HK-2 (cell line): Measurements from ENCODE around the gene TUBA4B.
A peak's percentile ranks its signal among the peaks of the same experiment; 100 is the strongest.
"Not testable (repeated sequence)": the region's sequence is repeated elsewhere in the genome, so short reads cannot be mapped to it uniquely, and the experiment has no call there.

Experiments used
- DNase-seq: peaks from one replicate; pipeline ENCODE4 v3.0.0-alpha.2; 2018; ENCODE audit not compliant: unreplicated experiment

Gene TUBA4B

DNA sequence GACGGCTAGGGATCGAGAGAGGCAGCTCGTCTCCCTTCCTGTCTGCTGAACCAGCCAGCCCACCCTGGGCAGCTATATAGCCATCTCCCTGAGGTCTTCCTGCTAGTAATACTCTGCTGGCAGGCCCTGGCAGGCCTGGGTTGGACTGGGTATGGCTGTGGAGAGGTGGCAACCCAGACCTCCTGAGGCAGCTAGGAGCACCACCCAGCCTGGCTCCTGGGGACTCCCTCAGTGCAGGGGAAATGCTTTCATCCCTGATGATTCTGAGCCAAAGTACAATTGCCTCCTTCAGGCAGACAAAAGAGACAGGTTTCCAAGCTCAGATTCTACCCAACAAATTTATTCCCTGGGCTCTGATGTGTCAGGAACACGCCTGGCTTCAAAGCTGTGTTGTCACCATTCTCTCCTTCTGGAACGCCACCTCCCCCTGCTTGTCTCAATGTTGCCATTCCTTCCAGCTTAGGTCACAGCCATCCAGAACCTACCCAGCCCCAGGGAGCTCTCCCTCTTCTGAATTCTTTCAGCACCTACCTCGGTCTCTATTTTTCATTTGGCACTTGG, 21.4 kb downstream of the TUBA4B start:
- DNase-seq = peak; percentile 83

- DNase-seq = peak; percentile 89
Observed at GRCh38 chr2:219277703-219278654, 24.9 kb downstream of the TUBA4B start.

DNA sequence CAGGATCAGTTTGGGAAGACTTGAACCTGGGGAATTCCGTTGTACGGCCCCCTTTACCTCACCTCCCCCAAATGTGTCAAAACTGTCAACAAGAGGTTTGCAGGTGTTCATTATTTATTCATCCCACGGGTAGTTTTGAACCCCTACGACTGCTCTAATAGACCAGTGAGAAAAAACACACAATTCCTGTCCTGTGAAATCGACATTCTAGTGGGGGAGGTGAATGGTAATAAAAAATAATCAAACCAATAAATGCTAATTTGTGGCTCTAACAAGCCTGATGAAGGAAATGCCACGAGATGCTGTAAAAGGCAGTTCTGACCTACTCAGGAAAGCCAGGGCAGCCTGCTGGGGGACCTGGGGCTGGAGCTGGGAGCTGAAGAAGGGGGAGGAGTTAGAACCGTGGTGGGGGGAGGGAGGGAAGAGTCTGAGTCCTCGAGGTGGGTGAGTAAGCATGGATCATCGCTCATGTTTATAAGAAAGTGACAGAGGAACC, 25.7 kb downstream of the TUBA4B start:
- DNase-seq = no peak

DNA sequence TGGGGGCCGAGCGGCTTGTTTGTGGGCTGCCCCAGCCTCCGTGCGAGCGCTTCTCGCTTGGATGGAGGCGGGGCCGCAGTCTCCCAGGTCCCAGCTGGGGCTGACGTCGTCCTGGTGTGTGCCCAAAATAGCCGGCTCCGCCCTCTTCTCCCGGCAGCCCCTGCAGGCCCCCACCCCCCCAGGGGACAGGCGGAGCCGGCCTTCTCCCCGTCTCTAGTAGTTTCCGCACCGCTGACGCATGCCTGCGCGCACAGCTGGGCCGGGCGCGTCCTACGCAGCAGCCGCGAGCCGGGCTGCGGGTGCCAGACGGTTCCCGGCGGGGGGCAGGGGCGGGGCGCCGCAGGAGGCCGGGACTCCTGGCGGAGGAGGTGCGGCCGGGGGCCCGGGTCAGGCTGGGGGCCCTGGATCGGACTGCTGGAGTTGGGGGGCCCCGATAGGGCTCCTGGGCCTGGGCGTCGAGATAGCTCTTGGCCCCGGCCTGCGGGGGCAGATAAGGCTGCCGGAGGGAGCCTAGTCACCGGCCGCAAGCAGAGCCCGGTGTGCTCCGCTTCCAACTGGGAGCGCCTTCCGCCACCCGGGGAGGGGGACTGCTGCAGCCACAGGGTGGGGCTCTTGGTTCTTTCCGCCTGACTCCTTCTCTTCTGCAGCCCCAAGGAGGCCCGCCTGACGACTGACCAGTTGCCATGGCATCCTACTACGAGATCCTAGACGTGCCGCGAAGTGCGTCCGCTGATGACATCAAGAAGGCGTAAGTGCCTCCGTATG, 26.3 kb downstream of the TUBA4B start, which contains the start of gene DNAJB2:
Gene DNAJB2, plus strand, starts transcription at position 216 of the 765 bp plus-strand sequence. Its CDS starts 468 bp downstream, at position 684.
- peak; percentile 99 for DNase-seq

DNA sequence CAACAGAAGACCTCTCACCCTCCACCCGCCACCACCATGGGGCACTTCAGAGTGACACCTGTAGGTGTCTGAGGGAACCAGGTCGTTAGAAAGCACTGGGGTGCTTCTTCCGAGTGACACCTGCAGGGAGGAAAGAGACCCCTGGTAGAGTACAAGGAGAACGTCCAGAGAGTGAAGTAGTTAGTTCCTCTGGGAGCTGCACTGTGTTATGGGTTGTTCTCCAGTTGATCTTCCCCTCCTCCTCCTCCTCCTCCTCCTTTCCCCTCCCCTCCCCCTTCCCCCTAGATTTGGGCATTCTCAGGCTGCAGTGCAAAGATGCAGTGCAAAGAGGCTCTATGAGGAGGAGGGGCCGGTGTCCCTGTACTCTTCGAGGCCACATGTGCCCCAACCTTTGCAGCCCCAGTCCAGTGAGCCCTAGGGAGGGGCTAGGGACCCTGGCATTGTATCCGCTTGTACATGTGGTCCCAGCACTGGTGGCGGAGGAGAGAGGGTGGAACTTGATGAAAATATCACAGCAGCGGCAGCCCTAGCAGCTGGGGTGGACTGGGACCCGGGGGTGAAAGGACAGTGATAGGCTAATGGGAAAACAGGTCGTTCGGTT, 27.0 kb downstream of the TUBA4B start:
- DNase-seq = no peak

DNA sequence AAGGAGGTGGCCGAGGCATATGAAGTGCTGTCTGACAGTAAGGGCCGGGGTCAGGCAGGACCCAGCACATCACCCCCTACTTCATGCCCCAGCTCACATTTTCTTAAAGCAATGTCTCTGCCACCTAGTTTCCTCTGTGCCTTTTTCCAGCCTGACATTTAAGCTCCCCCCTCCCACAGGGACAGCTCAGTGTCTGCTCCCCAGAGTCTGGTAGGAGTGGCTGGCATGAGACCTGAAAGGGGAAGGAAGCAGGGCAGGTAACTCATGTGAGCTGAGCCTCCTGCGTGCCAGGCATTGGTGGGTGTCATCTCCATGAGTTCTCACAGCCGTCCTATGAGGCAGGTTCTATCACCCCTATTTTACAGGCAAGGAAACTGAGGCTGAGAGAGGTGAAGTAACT, 27.6 kb downstream of the TUBA4B start:
- no peak for DNase-seq

- no peak for DNase-seq
Observed at GRCh38 chr2:219281588-219281987, 28.5 kb downstream of the TUBA4B start.

- no peak for DNase-seq
Observed at GRCh38 chr2:219282375-219282774, 29.3 kb downstream of the TUBA4B start.

GRCh38 chr2:219282943-219283581, 30.0 kb downstream of the TUBA4B start:
- DNase-seq = no peak

- DNase-seq = no peak
Observed at GRCh38 chr2:219284501-219285372, 31.7 kb downstream of the TUBA4B start.

- DNase-seq = no peak
Observed at GRCh38 chr2:219285373-219285735, 32.3 kb downstream of the TUBA4B start.

GRCh38 chr2:219285894-219286425, 32.9 kb downstream of the TUBA4B start:
- no peak for DNase-seq

GRCh38 chr2:219286436-219287115, 33.5 kb downstream of the TUBA4B start:
- DNase-seq = no peak

GRCh38 chr2:219287116-219287440, 34.0 kb downstream of the TUBA4B start:
- DNase-seq = not testable (repeated sequence)

GRCh38 chr2:219287580-219288265, 34.7 kb downstream of the TUBA4B start:
- no peak for DNase-seq

DNA sequence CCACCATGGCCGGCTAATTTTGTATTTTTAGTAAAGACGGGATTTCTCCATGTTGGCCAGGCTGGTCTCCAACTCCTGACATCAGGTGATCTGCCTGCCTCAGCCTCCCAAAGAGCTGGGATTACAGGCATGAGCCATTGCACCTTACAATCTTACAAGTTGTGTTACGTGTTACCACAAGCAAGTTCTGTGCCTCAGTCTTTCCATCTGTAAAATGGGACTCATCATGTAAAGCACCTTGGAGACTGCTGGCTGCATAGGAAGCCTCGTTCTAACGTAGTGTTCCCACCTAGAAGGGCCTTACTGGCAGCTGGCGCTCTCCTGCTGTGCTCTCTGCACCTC, 36.1 kb downstream of the TUBA4B start:
- DNase-seq = no peak

DNA sequence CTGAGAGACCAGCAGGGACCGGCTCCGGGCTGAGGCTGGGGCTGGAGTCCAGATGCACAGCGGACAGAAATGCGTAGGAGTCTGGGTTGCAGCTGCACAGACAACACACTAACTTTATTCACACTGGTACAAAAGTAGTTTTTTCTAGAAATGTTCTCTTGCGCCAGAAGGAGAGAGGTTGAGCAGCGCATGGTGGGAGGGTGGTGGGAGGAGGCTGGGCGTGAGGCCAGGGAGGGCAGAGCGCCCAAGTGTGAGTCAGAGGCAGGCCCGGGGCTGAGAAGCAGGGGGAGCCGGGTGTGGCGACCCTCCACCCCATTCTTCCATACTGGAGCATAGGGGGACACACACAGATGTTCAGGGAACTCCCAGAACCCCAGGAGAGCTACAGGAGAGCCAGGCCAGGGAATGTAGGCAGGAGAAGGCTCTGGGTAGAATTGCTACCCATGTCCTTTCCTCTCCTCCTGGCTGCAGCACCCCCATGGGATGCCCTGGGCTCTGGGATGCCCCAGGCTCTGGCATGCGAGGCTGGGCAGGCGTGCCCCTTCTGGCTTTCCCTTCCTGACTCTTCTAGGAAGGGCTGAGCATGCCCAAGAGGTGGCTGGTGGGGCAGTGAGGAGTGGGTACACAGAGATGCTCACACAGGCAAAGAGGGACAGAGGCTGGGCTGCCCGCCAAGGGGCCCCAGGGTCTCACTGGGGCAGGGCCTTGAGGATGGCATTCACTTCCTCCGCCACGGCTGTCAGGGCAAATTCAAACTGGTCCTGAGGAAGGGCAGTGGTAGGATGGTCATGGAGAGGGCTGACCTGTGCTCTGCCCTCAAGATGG, 36.7 kb downstream of the TUBA4B start:
- peak; percentile 45 for DNase-seq
